Measurements from ENCODE around the gene FSHR.

FSHR gene

GRCh38 chr2:49153252-49153651 is 1.1 kb downstream of the FSHR start:
- no CpG with 5 or more reads among the region's 2 CpGs for WGBS (ENCODE audit: insufficient coverage)

DNA sequence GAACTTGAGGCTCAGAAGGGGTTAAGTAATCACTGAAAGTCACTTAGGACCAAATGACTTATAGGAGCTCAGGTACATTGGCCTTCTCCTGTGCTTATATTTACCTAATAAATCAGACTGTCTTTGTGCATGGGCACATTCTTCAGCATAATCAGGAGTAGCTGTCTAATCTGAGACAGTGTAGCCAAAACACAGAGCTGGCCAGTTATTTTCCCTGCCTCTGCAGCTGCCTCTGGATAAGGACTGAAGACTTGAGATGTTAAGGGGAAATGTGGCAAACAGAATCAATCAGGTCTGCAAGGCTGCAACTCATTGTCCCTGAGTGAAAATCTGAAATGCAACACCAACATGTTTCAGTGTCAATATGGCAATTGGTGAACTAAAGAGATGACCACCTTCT is 1.5 kb downstream of the FSHR start:
- ChIA-PET CTCF (no interaction called here), POLR2A (no interaction called here)
- Histone ChIP-seq H3K4me3 (ENCODE audit: control insufficient read depth in 1 of 7, extremely low read depth in 1 of 7, insufficient read depth in 4 of 7, low read depth in 2 of 7, low read length in 6 of 7) (no peak overlapping the region), H3K27ac (ENCODE audit: insufficient read depth in 1 of 2, low read depth in 1 of 2, low read length in 2 of 2, poor library complexity in 1 of 2, severe bottlenecking in 2 of 2) (no peak overlapping the region), H3K4me1 (ENCODE audit: control extremely low read depth in 1 of 4, control insufficient read depth in 4 of 4, insufficient read depth in 4 of 4, low read length in 3 of 4) (no peaks in the 10 kb centered on the region), H3K36me3 (ENCODE audit: control insufficient read depth in 4 of 4, insufficient read depth in 4 of 4, low read length in 3 of 4) (no peaks in the 10 kb centered on the region), H3K9me3 (ENCODE audit: control extremely low read depth in 1 of 5, control insufficient read depth in 4 of 5, insufficient read depth in 2 of 5, low read depth in 1 of 5, low read length in 4 of 5) (no peaks in the 10 kb centered on the region), H3K27me3 (replicated peaks in 2 of 5; ENCODE audit: control insufficient read depth in 4 of 5, insufficient read depth in 5 of 5, low read length in 4 of 5) (no peaks in the 10 kb centered on the region)
- no peak for DNase-seq

More at GRCh38 chr2:49153252-49153651, 1.1 kb downstream of the FSHR start:
- H3K4me1 ChIP-seq (ENCODE audit: control extremely low read depth in 1 of 4, control insufficient read depth in 4 of 4, insufficient read depth in 4 of 4, low read length in 3 of 4), result no peaks in the 10 kb centered on the region
- ChIA-PET CTCF (interaction anchor here (1.1 kb wide), 1 partner anchor 11 kb away, joined by 3 read pairs; no protein-coding TSS in a partner anchor), POLR2A (no interaction called here)
- no peaks in the 10 kb centered on the region for H3K9me3 ChIP-seq (ENCODE audit: control extremely low read depth in 1 of 5, control insufficient read depth in 4 of 5, insufficient read depth in 2 of 5, low read depth in 1 of 5, low read length in 4 of 5)
- no peak for DNase-seq
- H3K27ac ChIP-seq (ENCODE audit: insufficient read depth in 1 of 2, low read depth in 1 of 2, low read length in 2 of 2, poor library complexity in 1 of 2, severe bottlenecking in 2 of 2), result no peak overlapping the region
- H3K27me3 ChIP-seq (replicated peaks in 2 of 5; ENCODE audit: control insufficient read depth in 4 of 5, insufficient read depth in 5 of 5, low read length in 4 of 5), result no peaks in the 10 kb centered on the region
- H3K4me3 ChIP-seq (ENCODE audit: control insufficient read depth in 1 of 7, extremely low read depth in 1 of 7, insufficient read depth in 4 of 7, low read depth in 2 of 7, low read length in 6 of 7), result no peak overlapping the region
- no peaks in the 10 kb centered on the region for H3K36me3 ChIP-seq (ENCODE audit: control insufficient read depth in 4 of 4, insufficient read depth in 4 of 4, low read length in 3 of 4)

DNA sequence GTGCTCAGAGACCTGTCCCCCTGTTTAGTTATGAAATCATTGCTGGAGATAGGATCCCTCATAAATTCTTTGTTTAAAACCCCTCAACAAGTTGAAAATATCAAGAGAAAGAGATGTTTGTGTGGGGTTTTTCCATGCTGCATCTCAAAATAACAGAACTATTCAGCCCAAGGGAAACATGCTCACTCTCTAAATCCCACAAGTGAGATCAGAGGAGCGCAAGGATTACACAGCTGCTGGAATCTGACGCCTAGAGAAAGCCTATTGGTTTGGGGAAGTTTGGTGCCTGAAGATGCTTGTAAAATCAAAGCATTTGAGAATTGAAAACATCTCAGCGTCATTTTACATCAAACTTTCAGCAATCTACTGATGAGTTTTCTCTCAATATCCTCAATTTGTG is 7.9 kb downstream of the FSHR start:
- H3K4me3 ChIP-seq (ENCODE audit: control insufficient read depth in 1 of 7, extremely low read depth in 1 of 7, insufficient read depth in 4 of 7, low read depth in 2 of 7, low read length in 6 of 7), result no peak overlapping the region
- CTCF ChIA-PET, result no interaction called here
- 100% methylated on average over 1 of the region's 3 CpGs for WGBS (ENCODE audit: insufficient coverage)

GRCh38 chr2:49131801-49132200 is 22.5 kb downstream of the FSHR start:
- no peak overlapping the region for H3K4me3 ChIP-seq (ENCODE audit: control insufficient read depth in 1 of 7, extremely low read depth in 1 of 7, insufficient read depth in 4 of 7, low read depth in 2 of 7, low read length in 6 of 7)
- CTCF ChIA-PET, result no interaction called here
- no peak for DNase-seq
- WGBS (ENCODE audit: insufficient coverage), result 60% methylated on average over 1 of the region's 1 CpG
- peaks cover 0 to 4% (median 2%) of the 10 kb centered on the region in 5 experiments for H3K9me3 ChIP-seq (ENCODE audit: control extremely low read depth in 1 of 5, control insufficient read depth in 4 of 5, insufficient read depth in 2 of 5, low read depth in 1 of 5, low read length in 4 of 5)
- H3K27me3 ChIP-seq (replicated peaks in 2 of 5; ENCODE audit: control insufficient read depth in 4 of 5, insufficient read depth in 5 of 5, low read length in 4 of 5), result no peaks in the 10 kb centered on the region
- H3K36me3 ChIP-seq (ENCODE audit: control insufficient read depth in 4 of 4, insufficient read depth in 4 of 4, low read length in 3 of 4), result no peaks in the 10 kb centered on the region
- H3K4me1 ChIP-seq (ENCODE audit: control extremely low read depth in 1 of 4, control insufficient read depth in 4 of 4, insufficient read depth in 4 of 4, low read length in 3 of 4), result no peaks in the 10 kb centered on the region
- POLR2A ChIA-PET, result no interaction called here
- H3K27ac ChIP-seq (ENCODE audit: insufficient read depth in 1 of 2, low read depth in 1 of 2, low read length in 2 of 2, poor library complexity in 1 of 2, severe bottlenecking in 2 of 2), result no peak overlapping the region

More for the DNA sequence above, 7.9 kb downstream of the FSHR start:
- no peaks in the 10 kb centered on the region for H3K9me3 ChIP-seq (ENCODE audit: control extremely low read depth in 1 of 5, control insufficient read depth in 4 of 5, insufficient read depth in 2 of 5, low read depth in 1 of 5, low read length in 4 of 5)
- POLR2A ChIA-PET, result no interaction called here
- no peaks in the 10 kb centered on the region for H3K4me1 ChIP-seq (ENCODE audit: control extremely low read depth in 1 of 4, control insufficient read depth in 4 of 4, insufficient read depth in 4 of 4, low read length in 3 of 4)
- H3K27me3 ChIP-seq (replicated peaks in 2 of 5; ENCODE audit: control insufficient read depth in 4 of 5, insufficient read depth in 5 of 5, low read length in 4 of 5), result no peaks in the 10 kb centered on the region
- DNase-seq, result no peak
- H3K36me3 ChIP-seq (ENCODE audit: control insufficient read depth in 4 of 4, insufficient read depth in 4 of 4, low read length in 3 of 4), result no peaks in the 10 kb centered on the region
- no peak overlapping the region for H3K27ac ChIP-seq (ENCODE audit: insufficient read depth in 1 of 2, low read depth in 1 of 2, low read length in 2 of 2, poor library complexity in 1 of 2, severe bottlenecking in 2 of 2)

GRCh38 chr2:49129034-49129433 is 25.3 kb downstream of the FSHR start:
- H3K27me3 ChIP-seq (replicated peaks in 2 of 5; ENCODE audit: control insufficient read depth in 4 of 5, insufficient read depth in 5 of 5, low read length in 4 of 5), result no peaks in the 10 kb centered on the region
- no peak overlapping the region for H3K4me3 ChIP-seq (ENCODE audit: control insufficient read depth in 1 of 7, extremely low read depth in 1 of 7, insufficient read depth in 4 of 7, low read depth in 2 of 7, low read length in 6 of 7)
- POLR2A ChIA-PET, result no interaction called here
- no peak overlapping the region for H3K27ac ChIP-seq (ENCODE audit: insufficient read depth in 1 of 2, low read depth in 1 of 2, low read length in 2 of 2, poor library complexity in 1 of 2, severe bottlenecking in 2 of 2)
- CTCF ChIA-PET, result no interaction called here
- H3K36me3 ChIP-seq (ENCODE audit: control insufficient read depth in 4 of 4, insufficient read depth in 4 of 4, low read length in 3 of 4), result no peaks in the 10 kb centered on the region
- H3K4me1 ChIP-seq (ENCODE audit: control extremely low read depth in 1 of 4, control insufficient read depth in 4 of 4, insufficient read depth in 4 of 4, low read length in 3 of 4), result no peaks in the 10 kb centered on the region
- 83% methylated on average over 1 of the region's 1 CpG for WGBS (ENCODE audit: insufficient coverage)
- peaks cover 0 to 4% (median 2%) of the 10 kb centered on the region in 5 experiments for H3K9me3 ChIP-seq (ENCODE audit: control extremely low read depth in 1 of 5, control insufficient read depth in 4 of 5, insufficient read depth in 2 of 5, low read depth in 1 of 5, low read length in 4 of 5)
- no peak for DNase-seq

DNA sequence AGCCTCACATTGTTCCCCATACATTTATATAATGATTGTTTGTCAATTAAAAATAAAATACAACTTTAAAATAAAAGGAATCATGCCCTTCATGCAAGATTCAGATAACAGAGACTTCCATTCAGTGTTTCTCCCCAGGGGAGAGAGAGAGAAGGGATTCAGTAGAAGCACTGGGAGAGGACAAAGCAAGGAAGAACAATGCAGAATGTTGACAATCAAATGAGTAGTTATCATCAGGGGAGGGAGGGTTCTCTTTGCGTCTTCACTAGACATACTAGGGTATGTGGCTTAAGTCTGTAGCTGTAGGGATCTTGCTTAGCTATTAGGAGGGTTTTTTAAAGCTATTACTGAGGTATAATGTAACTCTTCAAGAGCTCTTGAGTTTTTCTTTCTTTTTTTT is 30.7 kb downstream of the FSHR start:
- CTCF ChIA-PET, result no interaction called here

GRCh38 chr2:49122107-49122506 is 32.2 kb downstream of the FSHR start:
- no peak for DNase-seq
- no peak overlapping the region for H3K27ac ChIP-seq (ENCODE audit: insufficient read depth in 1 of 2, low read depth in 1 of 2, low read length in 2 of 2, poor library complexity in 1 of 2, severe bottlenecking in 2 of 2)
- POLR2A ChIA-PET, result no interaction called here
- CTCF ChIA-PET, result no interaction called here
- WGBS (ENCODE audit: insufficient coverage), result 94% methylated on average over 4 of the region's 4 CpGs
- H3K9me3 ChIP-seq (ENCODE audit: control extremely low read depth in 1 of 5, control insufficient read depth in 4 of 5, insufficient read depth in 2 of 5, low read depth in 1 of 5, low read length in 4 of 5), result no peaks in the 10 kb centered on the region
- H3K27me3 ChIP-seq (replicated peaks in 2 of 5; ENCODE audit: control insufficient read depth in 4 of 5, insufficient read depth in 5 of 5, low read length in 4 of 5), result no peaks in the 10 kb centered on the region
- H3K4me3 ChIP-seq (ENCODE audit: control insufficient read depth in 1 of 7, extremely low read depth in 1 of 7, insufficient read depth in 4 of 7, low read depth in 2 of 7, low read length in 6 of 7), result no peak overlapping the region
- no peaks in the 10 kb centered on the region for H3K4me1 ChIP-seq (ENCODE audit: control extremely low read depth in 1 of 4, control insufficient read depth in 4 of 4, insufficient read depth in 4 of 4, low read length in 3 of 4)
- H3K36me3 ChIP-seq (ENCODE audit: control insufficient read depth in 4 of 4, insufficient read depth in 4 of 4, low read length in 3 of 4), result no peaks in the 10 kb centered on the region

More for the DNA sequence above, 30.7 kb downstream of the FSHR start:
- DNase-seq, result no peak
- 80% methylated on average over 1 of the region's 1 CpG for WGBS (ENCODE audit: insufficient coverage)
- no peaks in the 10 kb centered on the region for H3K4me1 ChIP-seq (ENCODE audit: control extremely low read depth in 1 of 4, control insufficient read depth in 4 of 4, insufficient read depth in 4 of 4, low read length in 3 of 4)
- no peaks in the 10 kb centered on the region for H3K36me3 ChIP-seq (ENCODE audit: control insufficient read depth in 4 of 4, insufficient read depth in 4 of 4, low read length in 3 of 4)
- POLR2A ChIA-PET, result no interaction called here
- H3K4me3 ChIP-seq (ENCODE audit: control insufficient read depth in 1 of 7, extremely low read depth in 1 of 7, insufficient read depth in 4 of 7, low read depth in 2 of 7, low read length in 6 of 7), result no peak overlapping the region
- H3K27me3 ChIP-seq (replicated peaks in 2 of 5; ENCODE audit: control insufficient read depth in 4 of 5, insufficient read depth in 5 of 5, low read length in 4 of 5), result no peaks in the 10 kb centered on the region
- H3K27ac ChIP-seq (ENCODE audit: insufficient read depth in 1 of 2, low read depth in 1 of 2, low read length in 2 of 2, poor library complexity in 1 of 2, severe bottlenecking in 2 of 2), result no peak overlapping the region
- no peaks in the 10 kb centered on the region for H3K9me3 ChIP-seq (ENCODE audit: control extremely low read depth in 1 of 5, control insufficient read depth in 4 of 5, insufficient read depth in 2 of 5, low read depth in 1 of 5, low read length in 4 of 5)

All from common myeloid progenitor, CD34-positive (primary cell).